ENCODE results near the gene CHST9. TPM values are rescaled to one million over a fixed set of nuclear protein-coding genes. Genes with fewer than 3 reads are reported as not detected.
"Not testable (repeated sequence)": the region's sequence is repeated elsewhere in the genome, so short reads cannot be mapped to it uniquely, and the experiment has no call there.

Gene CHST9
- not detected for total RNA-seq (2021; fragmentation: NEBNext Ultra II Directional; extraction: Animal tissue kit (Norgen Biotek cat#: 25700))
- long read RNA-seq = 0 reads

- TF ChIP-seq, protein P1, sequence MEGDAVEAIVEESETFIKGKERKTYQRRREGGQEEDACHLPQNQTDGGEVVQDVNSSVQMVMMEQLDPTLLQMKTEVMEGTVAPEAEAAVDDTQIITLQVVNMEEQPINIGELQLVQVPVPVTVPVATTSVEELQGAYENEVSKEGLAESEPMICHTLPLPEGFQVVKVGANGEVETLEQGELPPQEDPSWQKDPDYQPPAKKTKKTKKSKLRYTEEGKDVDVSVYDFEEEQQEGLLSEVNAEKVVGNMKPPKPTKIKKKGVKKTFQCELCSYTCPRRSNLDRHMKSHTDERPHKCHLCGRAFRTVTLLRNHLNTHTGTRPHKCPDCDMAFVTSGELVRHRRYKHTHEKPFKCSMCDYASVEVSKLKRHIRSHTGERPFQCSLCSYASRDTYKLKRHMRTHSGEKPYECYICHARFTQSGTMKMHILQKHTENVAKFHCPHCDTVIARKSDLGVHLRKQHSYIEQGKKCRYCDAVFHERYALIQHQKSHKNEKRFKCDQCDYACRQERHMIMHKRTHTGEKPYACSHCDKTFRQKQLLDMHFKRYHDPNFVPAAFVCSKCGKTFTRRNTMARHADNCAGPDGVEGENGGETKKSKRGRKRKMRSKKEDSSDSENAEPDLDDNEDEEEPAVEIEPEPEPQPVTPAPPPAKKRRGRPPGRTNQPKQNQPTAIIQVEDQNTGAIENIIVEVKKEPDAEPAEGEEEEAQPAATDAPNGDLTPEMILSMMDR (IDR thresholded peaks at IDR 0.05) = no peak
- no peak within 1 kb of the TSS for H3K27ac Mint-ChIP-seq
- DNase-seq = no peak
- peaks cover 21% of the 10 kb centered on the region for H3K9me3 Mint-ChIP-seq
- no peak within 1 kb of the TSS for H3K4me3 Mint-ChIP-seq
- H3K36me3 Mint-ChIP-seq (ENCODE audit: low read depth) = no peaks in the 10 kb centered on the region
- no peaks in the 10 kb centered on the region for H3K4me1 Mint-ChIP-seq (ENCODE audit: low read depth)
- H3K27me3 Mint-ChIP-seq (ENCODE audit: insufficient read depth) = peaks cover 3% of the 10 kb centered on the region; the same call in 1 of the 2 replicates
These were observed at the start of gene CHST9 for GRCh38 chr18:27185025-27185763. Gene CHST9 (minus strand): TSS chr18:27185308. CDS start chr18:27142809, 42,499 bp downstream.

- not testable (repeated sequence) for H3K4me1 Mint-ChIP-seq (ENCODE audit: low read depth); H3K27ac Mint-ChIP-seq; H3K27me3 Mint-ChIP-seq (ENCODE audit: insufficient read depth); H3K36me3 Mint-ChIP-seq (ENCODE audit: low read depth); DNase-seq; H3K4me3 Mint-ChIP-seq
- peaks cover 22% of the 10 kb centered on the region for H3K9me3 Mint-ChIP-seq
These were observed 47.2 kb upstream of the CHST9 start for GRCh38 chr18:27232355-27232754.

- peaks cover 23% of the 10 kb centered on the region for H3K9me3 Mint-ChIP-seq
- DNase-seq = not testable (repeated sequence)
These were observed 46.6 kb upstream of the CHST9 start for GRCh38 chr18:27231671-27232070.

GRCh38 chr18:27231221-27231620, 46.1 kb upstream of the CHST9 start:
- not testable (repeated sequence) for H3K4me3 Mint-ChIP-seq; H3K4me1 Mint-ChIP-seq (ENCODE audit: low read depth); H3K27ac Mint-ChIP-seq; H3K36me3 Mint-ChIP-seq (ENCODE audit: low read depth); H3K27me3 Mint-ChIP-seq (ENCODE audit: insufficient read depth); DNase-seq
- peaks cover 27% of the 10 kb centered on the region for H3K9me3 Mint-ChIP-seq

More at GRCh38 chr18:27231671-27232070, 46.6 kb upstream of the CHST9 start:
- H3K36me3 Mint-ChIP-seq (ENCODE audit: low read depth); H3K27ac Mint-ChIP-seq; H3K27me3 Mint-ChIP-seq (ENCODE audit: insufficient read depth); H3K4me3 Mint-ChIP-seq; H3K4me1 Mint-ChIP-seq (ENCODE audit: low read depth): not testable (repeated sequence)

- Mint-ChIP-seq H3K27ac (no peak overlapping the region), H3K9me3 (peaks cover 46% of the 10 kb centered on the region), H3K4me1 (ENCODE audit: low read depth) (no peaks in the 10 kb centered on the region), H3K4me3 (no peak overlapping the region), H3K27me3 (ENCODE audit: insufficient read depth) (peaks cover 2% of the 10 kb centered on the region), H3K36me3 (ENCODE audit: low read depth) (peaks cover 13% of the 10 kb centered on the region; the same call in 1 of the 2 replicates)
- TF ChIP-seq, protein P1 (IDR thresholded peaks at IDR 0.05) = no peak
- no peak for DNase-seq
These were observed 42.6 kb upstream of the CHST9 start for GRCh38 chr18:27227721-27228120.

- peaks cover 52% of the 10 kb centered on the region for H3K9me3 Mint-ChIP-seq
- H3K27ac Mint-ChIP-seq = no peak overlapping the region
- TF ChIP-seq, protein P1 (IDR thresholded peaks at IDR 0.05) = no peak
- H3K27me3 Mint-ChIP-seq (ENCODE audit: insufficient read depth) = peaks cover 2% of the 10 kb centered on the region
- no peaks in the 10 kb centered on the region for H3K4me1 Mint-ChIP-seq (ENCODE audit: low read depth)
- peaks cover 13% of the 10 kb centered on the region; the same call in 1 of the 2 replicates for H3K36me3 Mint-ChIP-seq (ENCODE audit: low read depth)
- no peak overlapping the region for H3K4me3 Mint-ChIP-seq
- no peak for DNase-seq
These were observed 41.5 kb upstream of the CHST9 start for GRCh38 chr18:27226556-27227075.

DNA sequence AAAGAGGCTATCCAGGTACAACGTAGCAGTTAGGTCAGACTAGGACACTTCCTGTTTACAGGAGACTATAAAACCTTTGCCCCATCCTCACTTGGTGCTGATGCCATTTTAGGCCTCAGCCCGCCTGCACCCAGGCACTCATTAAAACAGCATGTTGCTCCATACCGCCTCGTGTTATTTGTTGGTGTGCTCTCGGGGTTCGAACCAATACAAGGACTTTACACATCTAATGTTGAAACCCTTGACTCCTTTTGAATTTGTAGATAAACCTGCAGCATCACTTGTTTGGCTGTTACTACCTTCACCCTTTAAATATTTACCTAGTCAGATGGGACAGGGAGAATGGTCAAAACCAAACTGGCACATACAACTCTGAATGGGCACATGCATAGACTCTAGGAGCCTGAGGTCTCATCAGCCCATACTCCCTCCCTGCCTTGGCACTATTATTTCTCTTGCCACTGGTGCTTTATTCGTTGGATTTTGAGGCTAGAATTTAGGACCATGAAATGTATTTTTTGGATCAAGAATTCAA, 40.9 kb upstream of the CHST9 start:
- TF ChIP-seq, protein P1 (IDR thresholded peaks at IDR 0.05) = no peak
- H3K4me3 Mint-ChIP-seq = no peak overlapping the region
- peaks cover 47% of the 10 kb centered on the region for H3K9me3 Mint-ChIP-seq
- no peak overlapping the region for H3K27ac Mint-ChIP-seq
- H3K36me3 Mint-ChIP-seq (ENCODE audit: low read depth) = peaks cover 13% of the 10 kb centered on the region; the same call in 1 of the 2 replicates
- no peaks in the 10 kb centered on the region for H3K4me1 Mint-ChIP-seq (ENCODE audit: low read depth)
- H3K27me3 Mint-ChIP-seq (ENCODE audit: insufficient read depth) = peaks cover 2% of the 10 kb centered on the region
- DNase-seq = no peak

Measured in HFFc6 (cell line).